HEK293 (cell line): ENCODE measurements around the gene SMIM43.

Experiments used
- CTCF ChIA-PET: fragments of 350-600 bp; formaldehyde crosslinking; extraction: SDS; loops from one replicate; lab custom pipeline; 2021; ENCODE audit warnings: antibody characterized with exemption; lab: Yijun Ruan, JAX
- POLR2A ChIA-PET: fragments of 300-600 bp; formaldehyde crosslinking; extraction: SDS; loops from one replicate; lab custom pipeline; 2020; ENCODE audit warnings: antibody characterized with exemption, inconsistent platforms; lab: Yijun Ruan, JAX
- H3K27ac ChIP-seq: fragments of 200-500 bp; sonication (Bioruptor generic); 2 replicates; pipeline ENCODE4 v1.5.1; 2014; ENCODE audit warnings: low read depth, low read length, control low read depth, inconsistent platforms; ENCODE audit errors: extremely low read depth
- H3K36me3 ChIP-seq, 2 experiments: fragments of 200-500 bp in 1 of 2; sonication (Bioruptor generic) in 1 of 2; 1 replicate in 1 of 2; 2 replicates in 1 of 2; pipeline ENCODE4 v1.5.1; 2014 to 2017; ENCODE audit warnings: inconsistent platforms in 2 of 2, low read length in 2 of 2; ENCODE audit not compliant: control insufficient read depth in 2 of 2, insufficient read depth in 1 of 2
- H3K4me1 ChIP-seq: fragments of 200-500 bp; sonication (Bioruptor generic); 2 replicates; pipeline ENCODE4 v1.5.1; 2014; ENCODE audit warnings: mild to moderate bottlenecking, low read length, inconsistent platforms; ENCODE audit not compliant: control insufficient read depth, insufficient read depth
- H3K4me3 ChIP-seq: 2 replicates; pipeline ENCODE4 v1.5.1; 2011; ENCODE audit warnings: low read depth, mild to moderate bottlenecking, control low read depth, low read length, moderate library complexity
- H3K9me3 ChIP-seq: fragments of 200-500 bp; sonication (Bioruptor generic); 2 replicates; pipeline ENCODE4 v1.5.1; 2014; ENCODE audit warnings: low read depth, low read length, inconsistent platforms; ENCODE audit not compliant: control insufficient read depth, insufficient read depth
- CTCF ChIP-seq: fragments of 450-650 bp; formaldehyde crosslinking; IDR thresholded peaks from 2 replicates; pipeline ENCODE4 v1.5.1; 2016; ENCODE audit warnings: missing biosample characterization, missing genetic modification characterization
- PRDM4 ChIP-seq: fragments of 450-650 bp; formaldehyde crosslinking; IDR thresholded peaks from 2 replicates; pipeline ENCODE4 v1.5.1; 2017; ENCODE audit warnings: missing biosample characterization, missing genetic modification characterization
- WT1 ChIP-seq: fragments of 450-650 bp; formaldehyde crosslinking; IDR thresholded peaks from 2 replicates; pipeline ENCODE4 v1.5.1; 2016; ENCODE audit warnings: missing biosample characterization, missing genetic modification characterization
- YY1 ChIP-seq: fragments of 450-650 bp; formaldehyde crosslinking; IDR thresholded peaks from 2 replicates; pipeline ENCODE4 v1.5.1; 2018; ENCODE audit warnings: missing biosample characterization, missing genetic modification characterization
- ZBTB17 ChIP-seq: fragments of 450-650 bp; formaldehyde crosslinking; IDR thresholded peaks from 2 replicates; pipeline ENCODE4 v1.5.1; 2016; ENCODE audit warnings: missing biosample characterization, missing genetic modification characterization
- ZFP41 ChIP-seq: fragments of 450-650 bp; formaldehyde crosslinking; IDR thresholded peaks from 2 replicates; pipeline ENCODE4 v1.5.1; 2016; ENCODE audit warnings: missing biosample characterization, missing genetic modification characterization, borderline replicate concordance
- ZNF19 ChIP-seq: fragments of 450-650 bp; formaldehyde crosslinking; IDR thresholded peaks from 2 replicates; pipeline ENCODE4; 2016; ENCODE audit warnings: missing biosample characterization, missing genetic modification characterization, low read depth
- ZNF24 ChIP-seq: fragments of 450-650 bp; formaldehyde crosslinking; IDR thresholded peaks from 2 replicates; pipeline ENCODE4 v1.5.1; 2016; ENCODE audit warnings: missing biosample characterization, missing genetic modification characterization
- ZNF302 ChIP-seq: fragments of 450-650 bp; formaldehyde crosslinking; IDR thresholded peaks from 2 replicates; pipeline ENCODE4 v1.5.1; 2016; ENCODE audit warnings: missing biosample characterization, missing genetic modification characterization, low read depth
- ZNF341 ChIP-seq: fragments of 450-650 bp; formaldehyde crosslinking; IDR thresholded peaks from 2 replicates; pipeline ENCODE4; 2016; ENCODE audit warnings: low read depth, missing biosample characterization, missing genetic modification characterization
- ZNF426 ChIP-seq: fragments of 450-650 bp; formaldehyde crosslinking; IDR thresholded peaks from 2 replicates; pipeline ENCODE4 v1.5.1; 2017; ENCODE audit warnings: missing biosample characterization, missing genetic modification characterization, mild to moderate bottlenecking, inconsistent platforms, moderate library complexity
- ZNF704 ChIP-seq: fragments of 450-650 bp; formaldehyde crosslinking; IDR thresholded peaks from 2 replicates; pipeline ENCODE4 v1.5.1; 2016; ENCODE audit warnings: missing biosample characterization, missing genetic modification characterization
- ZNF776 ChIP-seq: fragments of 450-650 bp; formaldehyde crosslinking; IDR thresholded peaks from 2 replicates; pipeline ENCODE4 v1.5.0; 2017; ENCODE audit warnings: missing biosample characterization, missing genetic modification characterization, borderline replicate concordance
- ZNF830 ChIP-seq: fragments of 450-650 bp; IDR thresholded peaks from 2 replicates; pipeline ENCODE4 v1.5.0; 2018; ENCODE audit warnings: missing biosample characterization, missing genetic modification characterization, low read depth, mild to moderate bottlenecking, moderate library complexity

Gene SMIM43

GRCh38 chr4:121778991-121779628 lies 14.1 kb upstream of the SMIM43 start (continued):
- no peak for TF ChIP-seq YY1 (tag by site-specific recombination)
- TF ChIP-seq, all 188 proteins: peak for 0

- Histone ChIP-seq H3K4me3 (no peak overlapping the region), H3K27ac (no peak overlapping the region), H3K36me3 (no peaks in the 10 kb centered on the region), H3K4me1 (no peaks in the 10 kb centered on the region), H3K9me3 (no peaks in the 10 kb centered on the region)
- TF ChIP-seq ZNF426 (no peak), ZNF19 (tag by site-specific recombination) (no peak), ZNF24 (tag by site-specific recombination) (no peak)
- ChIA-PET CTCF (interaction anchor here (0.7 kb wide), 1 partner anchor 323 kb away, joined by 4 read pairs; no protein-coding TSS in a partner anchor), POLR2A (no interaction called here)
Observed at GRCh38 chr4:121777625-121778024, 12.7 kb upstream of the SMIM43 start.

- POLR2A ChIA-PET, result no interaction called here
- H3K27ac ChIP-seq, result no peak overlapping the region
- no peaks in the 10 kb centered on the region for H3K9me3 ChIP-seq
- no peaks in the 10 kb centered on the region for H3K4me1 ChIP-seq
- CTCF ChIA-PET, result no interaction called here
- no peak for TF ChIP-seq ZNF776
- TF ChIP-seq ZNF704 (tag by site-specific recombination), result no peak
- TF ChIP-seq YY1 (tag by site-specific recombination), result no peak
- TF ChIP-seq WT1, result no peak
- no peak for TF ChIP-seq ZNF830 (tag by site-specific recombination)
- TF ChIP-seq ZFP41, result no peak
- TF ChIP-seq CTCF, result no peak
- no peak for TF ChIP-seq ZNF302 (tag by site-specific recombination)
- H3K36me3 ChIP-seq, result no peaks in the 10 kb centered on the region
- no peak overlapping the region for H3K4me3 ChIP-seq
Observed at GRCh38 chr4:121776610-121777401, 11.8 kb upstream of the SMIM43 start.

GRCh38 chr4:121773883-121774282 lies 8.9 kb upstream of the SMIM43 start:
- CTCF ChIA-PET, result no interaction called here
- TF ChIP-seq ZNF341 (tag by site-specific recombination), result 0 out of 2 replicates have a peak, but pooled peaks have one; percentile 16
- TF ChIP-seq PRDM4 (tag by site-specific recombination), result no peak
- peak; percentile 49; the same call in 1 of the 2 replicates for TF ChIP-seq ZBTB17
- Histone ChIP-seq H3K36me3 (no peaks in the 10 kb centered on the region), H3K9me3 (no peaks in the 10 kb centered on the region), H3K4me3 (no peak overlapping the region), H3K27ac (no peak overlapping the region), H3K4me1 (no peaks in the 10 kb centered on the region)
- POLR2A ChIA-PET, result no interaction called here
